HG02973 (cell line): Measurements from ENCODE around the gene ZNF286A.
"Not testable (repeated sequence)": the region's sequence is repeated elsewhere in the genome, so short reads cannot be mapped to it uniquely, and the experiment has no call there.

Experiments
- ATAC-seq: cut with Tn5 transposase; IDR thresholded peaks from one replicate; pipeline ENCODE4 v1.9.1; 2021; ENCODE audit warnings: moderate library complexity; ENCODE audit not compliant: unreplicated experiment

ZNF286A gene

DNA sequence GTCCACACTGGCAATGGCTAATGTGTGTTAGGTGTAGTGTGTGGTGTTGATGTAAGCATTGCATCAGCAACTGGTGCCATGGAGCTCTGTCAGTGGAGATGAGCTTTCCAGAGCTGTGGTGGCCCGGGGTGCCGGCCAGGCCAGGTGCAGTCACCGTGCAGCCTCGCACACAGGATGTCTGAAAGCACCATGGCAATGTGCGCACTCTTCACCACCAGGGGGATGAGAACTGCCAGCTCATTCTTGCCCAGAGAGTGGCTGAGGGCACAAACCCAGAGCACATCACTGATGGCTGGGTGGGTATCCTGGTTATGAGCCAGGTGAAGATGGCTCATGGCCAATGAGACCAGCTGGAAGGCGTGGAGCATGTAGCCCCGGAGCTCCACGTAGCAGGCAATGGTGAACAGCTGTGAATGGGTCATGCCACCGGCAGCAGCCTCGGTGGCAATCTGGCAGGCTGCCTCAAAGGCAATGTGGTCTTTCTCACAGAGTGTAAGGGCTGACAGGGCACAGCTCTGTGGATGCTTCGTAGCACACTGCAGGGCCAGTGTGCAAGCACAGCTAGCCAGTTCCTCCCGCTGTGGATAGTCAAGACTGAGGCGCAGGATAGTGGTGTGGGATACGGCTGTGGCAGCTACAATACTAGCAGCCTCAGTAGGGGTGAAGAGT is 69.4 kb downstream of the ZNF286A start:
- ATAC-seq = not testable (repeated sequence)
